Measurements from ENCODE around the gene TDRD3.

DNA sequence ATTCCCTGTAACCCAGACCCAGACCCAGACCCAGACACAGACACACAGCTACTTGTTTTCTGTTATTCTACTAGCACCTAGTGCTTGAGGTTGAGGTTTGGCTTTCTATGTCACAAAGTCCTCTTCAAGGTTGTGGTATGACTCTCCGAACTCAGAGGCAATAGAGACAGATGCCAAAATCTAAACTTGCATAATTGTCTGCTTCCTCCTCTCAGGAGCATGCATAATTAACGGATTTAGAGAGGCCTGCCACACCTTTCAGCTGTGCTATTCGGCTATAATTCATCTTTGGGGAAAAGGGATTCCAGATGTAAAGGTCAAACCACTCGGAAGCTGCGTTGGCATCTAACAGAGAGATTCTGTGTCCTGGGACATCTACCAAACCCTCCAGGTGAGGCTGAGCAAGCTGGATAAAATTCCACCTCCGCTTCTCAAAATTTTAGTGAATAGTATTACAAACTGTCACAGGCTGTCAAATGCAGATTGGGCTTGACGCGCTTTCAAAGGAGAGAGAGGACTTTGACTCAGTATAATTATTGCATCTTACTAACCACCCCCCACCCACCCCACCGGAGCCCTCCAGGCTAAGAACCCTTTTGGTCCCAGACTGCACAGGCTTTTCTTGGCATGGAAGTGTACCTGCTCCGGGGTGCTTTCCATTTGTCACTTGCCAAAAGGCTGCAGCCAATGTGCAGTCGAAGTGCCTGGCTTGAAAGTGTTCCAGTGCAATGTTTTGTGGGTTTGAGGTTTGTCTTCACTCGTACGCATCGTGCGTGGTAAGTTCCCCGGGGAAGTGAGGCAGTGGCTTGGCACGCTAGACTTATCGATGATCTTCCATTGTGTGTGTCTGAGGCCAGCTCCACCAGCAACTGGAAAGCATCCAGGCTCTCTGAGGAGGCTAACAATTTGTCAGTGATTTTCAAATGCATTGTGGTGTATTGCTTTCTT lies 194.1 kb downstream of the TDRD3 start:
- TF ChIP-seq, protein P1, sequence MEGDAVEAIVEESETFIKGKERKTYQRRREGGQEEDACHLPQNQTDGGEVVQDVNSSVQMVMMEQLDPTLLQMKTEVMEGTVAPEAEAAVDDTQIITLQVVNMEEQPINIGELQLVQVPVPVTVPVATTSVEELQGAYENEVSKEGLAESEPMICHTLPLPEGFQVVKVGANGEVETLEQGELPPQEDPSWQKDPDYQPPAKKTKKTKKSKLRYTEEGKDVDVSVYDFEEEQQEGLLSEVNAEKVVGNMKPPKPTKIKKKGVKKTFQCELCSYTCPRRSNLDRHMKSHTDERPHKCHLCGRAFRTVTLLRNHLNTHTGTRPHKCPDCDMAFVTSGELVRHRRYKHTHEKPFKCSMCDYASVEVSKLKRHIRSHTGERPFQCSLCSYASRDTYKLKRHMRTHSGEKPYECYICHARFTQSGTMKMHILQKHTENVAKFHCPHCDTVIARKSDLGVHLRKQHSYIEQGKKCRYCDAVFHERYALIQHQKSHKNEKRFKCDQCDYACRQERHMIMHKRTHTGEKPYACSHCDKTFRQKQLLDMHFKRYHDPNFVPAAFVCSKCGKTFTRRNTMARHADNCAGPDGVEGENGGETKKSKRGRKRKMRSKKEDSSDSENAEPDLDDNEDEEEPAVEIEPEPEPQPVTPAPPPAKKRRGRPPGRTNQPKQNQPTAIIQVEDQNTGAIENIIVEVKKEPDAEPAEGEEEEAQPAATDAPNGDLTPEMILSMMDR (IDR thresholded peaks at IDR 0.05; ENCODE audit: low read length) = no peak
- no peak for TF ChIP-seq EZH2 (IDR thresholded peaks at IDR 0.05; ENCODE audit: borderline replicate concordance, low read length)

Measured in OCI-LY1 (cell line).